ENCODE measurements around the gene COMMD7. TPM values are rescaled to one million over a fixed set of nuclear protein-coding genes. Genes with fewer than 3 reads are reported as not detected.

COMMD7 gene
- 31.4 and 34.9 TPM in 2 replicates for total RNA-seq

DNA sequence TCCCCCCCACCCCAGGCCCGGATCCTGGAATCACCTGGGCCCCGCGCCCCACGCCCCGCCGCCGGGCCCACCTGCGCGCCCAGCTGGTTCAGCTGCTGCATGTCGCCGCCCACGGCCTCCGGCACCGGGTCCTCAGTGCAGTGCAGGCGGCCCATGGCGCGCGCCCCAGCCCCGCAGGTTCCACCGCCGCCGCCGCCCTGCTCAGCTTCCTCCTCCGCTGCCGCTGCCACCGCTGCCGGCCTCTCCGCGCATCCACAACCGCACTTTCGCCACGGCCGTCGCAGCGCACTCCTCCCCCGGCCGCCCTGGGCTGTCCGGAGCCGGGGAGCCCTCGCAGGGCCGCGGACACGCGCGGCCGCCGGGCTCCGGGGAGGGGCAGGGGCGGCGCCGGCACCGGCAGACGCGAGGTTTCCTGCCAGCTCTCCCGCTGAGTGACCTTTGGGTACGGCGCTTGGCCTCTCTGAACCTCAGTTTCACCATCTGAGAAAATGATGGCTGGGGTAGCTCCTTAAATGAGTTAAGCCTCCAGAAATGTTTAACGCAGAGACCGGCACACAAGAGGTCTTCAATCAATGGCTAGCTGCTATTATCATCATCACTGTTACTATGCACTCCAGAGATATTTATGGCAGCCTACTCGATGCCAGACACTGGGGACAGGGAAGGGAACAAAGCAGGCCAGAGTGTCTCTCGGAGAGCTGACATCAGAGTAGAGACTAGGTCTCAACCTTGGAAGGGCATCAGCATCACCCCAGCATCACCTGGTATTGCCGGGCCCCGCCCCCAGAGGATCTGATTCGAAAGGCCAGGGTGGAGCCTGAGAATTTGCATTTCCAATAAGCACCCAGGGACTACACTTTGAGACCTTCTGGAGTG is at the start of gene COMMD7:
Gene COMMD7, minus strand, starts transcription at position 231 of the 876 bp plus-strand sequence. Its CDS starts 76 bp downstream, at position 155.

DNA sequence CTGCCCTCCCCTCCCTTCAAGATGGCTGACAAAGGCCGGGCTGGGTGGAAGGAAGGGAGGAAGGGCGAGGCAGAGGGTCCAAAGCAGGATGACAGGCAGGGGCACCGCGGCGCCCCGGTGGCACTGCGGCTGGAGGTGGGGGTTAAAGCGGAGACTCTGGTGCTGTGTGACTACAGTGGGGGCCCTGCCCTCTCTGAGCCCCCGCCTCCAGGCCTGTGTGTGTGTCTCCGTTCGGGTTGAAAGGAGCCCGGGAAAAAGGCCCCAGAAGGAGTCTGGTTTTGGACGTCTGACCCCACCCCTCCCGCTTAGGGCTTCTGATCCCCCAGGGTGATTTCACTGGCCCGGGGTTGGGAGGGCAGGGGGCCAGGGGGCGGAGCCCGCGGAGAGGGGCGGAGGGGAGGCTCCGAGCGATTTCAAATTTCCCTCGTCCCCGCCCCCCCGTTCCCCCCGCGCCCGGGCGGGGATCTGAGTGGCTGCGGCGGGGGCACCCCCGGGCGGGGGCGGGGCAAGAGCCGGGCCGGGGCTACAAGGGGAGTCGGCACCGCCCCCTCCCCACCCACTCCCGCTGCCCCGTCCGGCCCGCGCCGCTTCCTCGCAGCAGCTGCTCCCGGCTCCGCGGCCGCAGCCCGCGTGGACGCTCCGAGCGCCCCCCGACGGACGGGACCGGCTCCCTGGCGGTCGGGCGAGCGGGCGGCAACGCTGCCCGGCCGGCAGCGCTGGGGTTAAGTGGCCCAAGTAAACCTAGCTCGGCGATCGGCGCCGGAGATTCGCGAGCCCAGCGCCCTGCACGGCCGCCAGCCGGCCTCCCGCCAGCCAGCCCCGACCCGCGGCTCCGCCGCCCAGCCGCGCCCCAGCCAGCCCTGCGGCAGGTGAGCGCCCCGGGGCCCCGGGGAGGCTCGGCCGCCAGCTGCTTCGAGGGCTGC is 18.8 kb upstream of the COMMD7 start, which contains the start of gene DNMT3B:
Gene DNMT3B, plus strand, starts transcription at position 555 of the 923 bp plus-strand sequence. CDS start 17,939 bp downstream, outside the sequence.

Other genes starting within 250 kb of the COMMD7 start
- gene NOL4L, start 158.1 kb downstream of the COMMD7 start, total RNA-seq: 6.8 and 11.9 TPM in 2 replicates
- gene C20orf203, start 69.5 kb downstream of the COMMD7 start, total RNA-seq: not detected in 2 replicates
- 3.0 and 4.0 TPM in 2 replicates for gene DNMT3B, start 18.9 kb upstream of the COMMD7 start, total RNA-seq
- 78.0 and 83.2 TPM in 2 replicates for gene MAPRE1, start 76.5 kb upstream of the COMMD7 start, total RNA-seq
- gene EFCAB8, start 115.5 kb upstream of the COMMD7 start, total RNA-seq: under 0.01 TPM in 1 of 2 replicates, not detected in the other